ENCODE results near the gene PLA2G7.

GRCh38 chr6:46741910-46742309, 6.7 kb upstream of the PLA2G7 start:
- no peak for TF ChIP-seq CTCF (IDR thresholded peaks at IDR 0.05 in 4 of 5, conservative IDR thresholded peaks at IDR 0.05 in 1 of 5)
- TF ChIP-seq POLR2A (IDR thresholded peaks at IDR 0.05), result no peak

All from gastrocnemius medialis (tissue), 4 donors.